Inflammatory macrophage (primary cell): ENCODE results near the gene PHF20.
"Not testable (repeated sequence)": the region's sequence is repeated elsewhere in the genome, so short reads cannot be mapped to it uniquely, and the experiment has no call there.

Source experiments
- DNase-seq, 2 donors: peaks; one replicate each; pipeline ENCODE4 v3.0.0-alpha.2; 2020 to 2022
- total RNA-seq, 18 experiments: gene quantifications; one replicate each; lab custom pipeline; 2026; ENCODE audit warnings: mixed read lengths in 6 of 18, inconsistent platforms in 2 of 18; lab: John Stamatoyannopoulos, UW

The PHF20 gene
- 23.7 to 63.7 (median 49.4) reads per million in 18 experiments for total RNA-seq

DNA sequence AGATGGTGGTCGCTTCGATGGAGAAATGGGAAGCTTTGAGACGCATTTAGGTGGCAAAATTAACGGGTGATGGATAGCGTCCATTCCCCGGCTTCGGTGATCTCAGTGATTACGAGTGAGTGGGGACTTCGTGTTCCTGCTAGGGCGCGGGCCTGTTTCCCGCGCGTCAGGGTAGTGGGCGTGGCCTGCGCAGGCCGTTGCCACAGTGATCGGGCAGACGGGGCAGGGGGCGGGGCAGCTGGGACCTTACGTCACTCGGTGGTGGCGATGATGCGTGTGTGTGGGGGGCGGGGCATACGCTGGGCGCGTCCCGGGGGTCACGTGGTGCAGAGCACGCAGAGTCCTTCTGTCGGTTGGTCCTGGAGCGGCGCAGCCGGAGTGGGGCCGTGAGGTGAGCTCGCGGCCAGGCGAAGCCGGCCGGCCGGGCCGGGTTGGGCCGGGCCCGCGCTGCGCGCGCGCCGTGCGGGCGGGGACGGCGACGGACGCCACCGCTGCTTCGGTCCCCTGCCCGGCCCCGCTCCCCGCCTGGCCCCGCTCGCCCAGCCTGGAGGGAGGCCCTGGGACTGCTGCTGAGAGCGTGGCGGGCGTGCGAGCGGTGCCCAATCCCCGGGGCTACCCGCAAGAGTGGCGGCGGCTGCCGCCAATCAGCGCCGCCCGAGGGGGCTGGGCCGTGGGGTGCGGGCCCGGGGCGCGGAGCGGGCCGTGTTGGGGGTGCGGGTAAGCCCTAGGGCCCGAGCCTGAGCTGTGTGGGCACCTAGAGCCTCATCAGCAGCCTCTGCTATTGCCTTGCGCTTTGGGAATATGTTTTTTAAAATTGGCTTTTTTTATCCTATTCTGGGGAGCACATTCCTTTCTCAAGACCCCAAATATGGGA is at the start of gene PHF20:
Gene PHF20, plus strand, starts transcription at position 327 of the 874 bp plus-strand sequence. CDS start 29,508 bp downstream, outside the sequence.
- peak; percentile 96 to 98 for DNase-seq

DNA sequence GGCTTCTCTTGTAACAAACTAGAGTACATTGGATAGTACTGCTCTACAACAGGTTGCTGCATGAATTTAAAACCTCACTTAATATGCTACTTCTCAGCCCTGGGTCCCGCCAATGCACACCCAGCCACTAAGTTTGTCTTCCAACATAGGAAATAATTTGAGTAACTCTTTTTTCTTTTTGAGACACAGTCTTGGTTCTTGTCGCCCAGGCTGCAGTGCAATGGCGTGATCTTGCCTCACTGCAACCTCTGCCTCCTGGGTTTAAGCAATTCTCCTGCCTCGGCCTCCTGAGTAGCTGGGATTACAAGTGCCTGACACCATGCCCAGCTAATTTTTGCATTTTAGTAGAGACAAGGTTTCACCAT is 48.6 kb upstream of the PHF20 start:
- not testable (repeated sequence) for DNase-seq

- not testable (repeated sequence) for DNase-seq
Observed at GRCh38 chr20:35723652-35724320, 48.0 kb upstream of the PHF20 start.

DNA sequence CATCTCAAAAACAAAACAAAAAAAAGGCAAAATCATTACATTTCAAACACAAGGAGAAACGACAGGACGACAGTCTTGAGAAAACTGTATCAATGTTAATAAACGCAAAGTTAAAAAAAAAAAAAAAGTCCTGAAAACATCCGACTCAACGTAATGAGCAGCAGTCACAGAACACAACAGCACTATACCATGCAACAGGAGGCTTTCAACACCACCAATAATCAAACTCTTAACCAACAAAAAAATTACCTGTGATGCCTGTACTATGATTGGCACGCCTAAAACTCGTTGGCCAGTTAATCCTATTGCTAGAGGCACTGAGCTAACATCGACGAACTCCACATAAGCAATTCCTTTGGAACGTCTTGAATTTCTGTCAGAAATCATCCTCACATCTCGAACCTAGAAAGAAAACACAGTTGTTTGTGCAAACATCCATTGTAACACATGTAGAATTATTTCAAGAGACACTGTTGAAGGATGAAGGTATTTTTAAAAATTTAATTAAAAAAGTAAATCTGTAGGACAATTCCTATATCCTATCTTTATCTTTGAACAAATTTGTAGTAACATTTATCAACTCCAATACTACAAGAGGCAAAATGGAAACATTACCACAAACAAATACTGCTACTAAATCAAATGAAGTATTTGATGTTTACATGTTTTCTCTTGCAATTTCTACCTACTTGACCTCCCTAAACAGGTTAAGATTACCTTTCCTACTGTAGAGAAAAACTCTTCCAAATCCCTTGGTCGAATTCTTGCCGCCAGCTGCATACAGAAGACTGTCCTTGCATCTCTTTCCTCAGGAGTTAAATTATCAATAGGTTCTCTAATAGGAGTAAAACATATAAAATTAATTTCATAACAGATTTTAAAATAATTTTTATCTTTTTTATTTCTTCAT is 47.2 kb upstream of the PHF20 start:
- DNase-seq: no peak

- peak; percentile 58 to 68 for DNase-seq
Observed at GRCh38 chr20:35726842-35727711, 44.7 kb upstream of the PHF20 start.

DNA sequence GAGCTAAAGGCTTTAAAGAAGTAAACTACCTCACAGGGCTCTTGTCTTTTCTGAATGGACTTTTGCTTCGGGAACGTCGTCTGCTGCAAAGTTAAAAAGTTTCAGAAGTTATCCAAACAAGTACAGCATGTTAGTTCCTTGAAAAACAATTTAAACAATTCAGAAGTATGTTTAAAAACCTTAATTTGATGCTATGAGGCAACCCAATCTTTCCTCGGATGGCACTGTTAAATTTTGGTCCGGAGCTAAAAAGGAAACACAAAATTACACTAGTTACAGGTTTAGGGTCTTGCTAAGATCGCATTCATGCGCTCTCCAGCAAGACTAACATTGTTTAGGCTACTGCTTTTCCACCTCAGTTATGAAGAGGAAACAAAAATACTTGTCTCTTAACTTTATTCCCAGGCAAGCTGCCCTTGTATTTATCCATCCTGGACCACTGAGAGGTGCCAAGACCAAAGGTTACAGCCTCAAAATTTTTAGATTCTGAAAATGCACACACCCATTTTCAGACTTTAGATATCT is 42.5 kb upstream of the PHF20 start:
- DNase-seq: no peak

DNA sequence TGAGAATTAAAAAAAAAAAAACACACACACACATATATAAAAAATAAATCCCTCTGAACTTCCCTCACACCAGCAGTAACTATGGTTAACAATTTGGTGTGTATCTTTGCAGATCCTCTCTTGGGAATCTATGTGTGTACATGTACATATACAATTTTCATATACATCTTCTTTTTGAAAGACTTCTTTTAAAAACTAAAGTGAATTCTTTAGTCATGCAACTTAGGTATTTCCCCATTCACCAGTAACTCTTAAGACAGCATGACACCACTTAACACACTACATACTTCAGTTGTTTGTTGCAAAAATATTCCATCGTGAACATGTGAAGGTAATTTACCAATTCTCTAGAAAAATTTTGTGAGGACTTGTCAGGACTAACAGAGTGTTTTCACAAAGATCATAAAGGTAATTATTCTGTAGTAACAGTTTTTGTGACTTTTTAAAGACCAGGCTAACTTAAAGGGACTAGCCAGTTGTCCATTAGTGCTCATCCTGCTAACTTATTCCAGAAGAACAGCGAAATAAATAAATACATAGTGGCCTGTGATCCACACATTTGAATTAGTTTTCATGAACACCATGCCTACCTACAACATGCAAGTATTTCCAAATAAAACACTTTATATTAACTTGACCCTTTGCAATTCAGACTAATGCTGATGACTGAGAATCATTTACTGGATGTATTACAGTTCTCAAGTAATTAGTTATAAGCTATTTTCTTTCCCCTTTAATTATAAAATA is 41.8 kb upstream of the PHF20 start:
- DNase-seq: no peak

DNA sequence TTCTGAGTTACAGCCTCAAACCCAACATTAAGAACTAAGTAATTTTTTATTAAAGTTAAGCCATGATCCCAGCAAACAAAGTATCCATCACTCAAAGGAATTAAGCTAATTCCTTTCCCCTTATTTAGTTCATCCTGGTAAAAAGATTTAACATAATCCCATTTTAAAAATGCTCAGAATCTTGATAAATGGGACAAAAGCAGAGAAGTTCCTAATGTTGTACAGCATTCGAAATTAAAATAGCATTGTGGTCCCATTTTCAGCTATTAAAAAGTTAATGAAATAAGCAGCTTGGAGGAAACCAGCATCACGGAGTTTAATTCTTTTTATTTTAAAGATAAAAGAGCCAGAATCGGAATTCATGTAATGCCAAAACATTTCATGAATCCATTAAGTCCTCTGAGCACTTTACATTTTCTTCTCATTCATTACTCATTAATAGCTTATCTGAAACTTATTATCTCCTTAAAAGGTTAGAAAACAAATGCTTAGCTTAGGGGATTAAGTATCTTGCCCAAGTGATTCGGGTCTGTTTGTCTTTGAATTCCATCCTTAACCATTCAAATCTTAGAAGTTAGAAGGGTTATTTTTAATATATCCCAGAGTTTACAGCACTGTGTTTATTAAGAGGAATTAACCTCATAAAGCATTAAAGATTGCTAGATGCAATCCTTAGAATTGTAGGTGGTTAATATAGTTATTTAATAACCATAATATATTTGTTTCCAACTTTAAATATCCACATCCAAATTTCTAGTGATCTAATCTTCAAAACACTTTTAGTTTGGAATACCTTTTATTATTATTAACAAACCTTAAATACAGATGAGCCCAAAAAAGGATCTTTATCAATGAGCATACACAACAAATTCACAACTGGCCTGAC is 41.0 kb upstream of the PHF20 start:
- DNase-seq: no peak

DNA sequence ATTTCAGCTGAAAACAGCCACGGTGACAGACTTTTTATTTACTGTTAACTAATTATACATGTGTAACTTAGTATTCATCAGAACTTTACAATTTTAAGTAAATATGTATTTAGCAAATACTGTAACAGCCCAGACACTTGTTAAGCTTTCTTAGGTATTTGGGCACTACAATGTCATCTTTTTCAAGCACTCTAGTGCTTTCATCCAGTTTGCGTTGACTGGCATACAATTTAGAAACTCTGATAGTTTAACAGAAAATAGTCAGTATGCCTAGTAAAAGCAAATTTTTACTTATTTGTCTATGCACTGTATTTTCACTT is 40.4 kb upstream of the PHF20 start:
- no peak for DNase-seq

DNA sequence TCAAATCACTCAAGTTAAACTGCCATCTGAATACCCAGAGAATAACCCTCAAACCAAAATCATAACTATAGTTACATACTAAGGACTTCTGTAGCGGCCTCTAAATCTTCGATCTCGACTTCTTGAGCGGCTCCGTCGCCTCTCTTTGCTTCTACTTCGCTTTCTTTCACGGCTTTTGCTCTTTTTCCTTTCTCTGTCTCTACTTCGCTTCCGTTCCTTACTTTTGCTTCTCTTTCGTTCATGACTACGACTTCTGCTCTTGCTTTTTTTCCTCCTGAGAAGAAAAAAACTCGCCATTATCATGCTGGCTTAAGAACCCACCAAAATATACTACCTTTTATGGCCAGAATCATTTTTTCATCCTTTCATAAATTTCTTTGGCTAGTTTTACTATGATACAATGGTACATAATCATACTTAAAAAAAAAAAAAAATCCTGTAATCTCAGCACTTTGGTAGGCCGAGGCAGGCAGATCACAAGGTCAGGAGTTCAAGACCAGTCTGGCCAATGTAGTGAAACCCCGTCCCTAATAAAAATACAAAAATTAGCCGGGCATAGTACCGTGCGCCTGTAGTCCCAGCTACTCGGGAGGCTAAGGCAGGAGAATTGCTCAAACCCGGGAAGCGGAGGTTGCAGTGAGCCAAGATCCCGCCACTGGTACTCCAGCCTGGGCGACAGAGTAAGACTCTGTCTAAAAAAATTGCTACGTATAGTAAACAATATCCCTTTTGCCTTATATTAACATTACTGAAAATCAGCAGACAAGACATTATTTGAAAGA is 39.8 kb upstream of the PHF20 start:
- no peak for DNase-seq

DNA sequence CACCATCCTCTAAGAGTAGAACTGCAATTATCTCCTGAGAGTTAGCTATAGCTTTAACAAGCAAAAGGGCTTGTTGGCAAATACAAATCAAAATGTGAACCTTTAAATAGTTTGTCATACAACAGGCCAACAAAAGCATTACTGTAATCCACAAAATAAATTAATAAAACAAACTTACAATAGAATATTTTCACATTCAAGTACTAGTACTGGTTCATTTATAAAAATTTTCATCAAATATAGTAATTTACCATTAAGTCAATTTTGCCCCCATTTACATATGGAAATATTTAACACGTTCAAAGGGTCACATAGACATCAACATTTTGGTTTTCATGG is 39.2 kb upstream of the PHF20 start:
- DNase-seq: no peak

GRCh38 chr20:35734374-35734773 is 37.4 kb upstream of the PHF20 start:
- DNase-seq: no peak

DNA sequence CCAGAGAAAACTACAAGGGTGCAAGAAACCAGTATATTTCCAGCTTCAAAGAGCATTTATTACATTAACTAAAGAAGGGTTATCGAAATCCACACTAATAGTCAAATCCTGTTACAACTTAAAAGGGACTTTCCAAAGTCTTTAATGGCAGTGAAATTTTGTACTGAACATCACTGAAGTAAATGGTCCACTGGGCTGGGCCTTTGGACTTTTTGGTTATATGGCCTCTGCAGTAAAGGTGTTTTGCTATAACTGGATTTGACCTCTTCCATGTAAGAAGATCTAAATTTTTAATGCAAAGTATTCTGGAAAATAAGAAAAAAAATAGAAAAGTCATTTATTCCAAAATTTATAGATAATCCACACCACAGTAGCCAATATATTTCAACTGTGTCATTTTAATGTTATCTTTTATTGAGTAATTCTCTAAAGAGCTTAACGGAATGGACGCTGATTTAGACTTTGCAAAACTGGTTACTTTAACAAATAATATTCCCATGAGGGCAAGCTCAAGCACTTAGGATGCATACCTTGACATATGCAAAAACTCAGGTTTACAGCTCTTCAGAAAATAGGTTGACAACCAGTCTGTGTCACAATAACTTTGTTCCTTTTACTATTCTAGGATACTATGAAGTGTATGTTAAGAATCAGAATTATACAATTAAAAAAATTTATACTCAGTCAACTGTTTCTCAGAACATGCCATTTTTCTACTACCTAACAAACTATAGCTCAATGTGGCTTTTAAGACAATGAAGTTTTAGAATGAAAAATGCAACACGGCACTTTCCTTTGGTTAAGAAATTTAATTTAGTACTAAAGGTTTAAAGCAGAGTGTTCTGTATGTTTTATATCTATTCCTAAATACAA is 36.8 kb upstream of the PHF20 start:
- DNase-seq: no peak

DNA sequence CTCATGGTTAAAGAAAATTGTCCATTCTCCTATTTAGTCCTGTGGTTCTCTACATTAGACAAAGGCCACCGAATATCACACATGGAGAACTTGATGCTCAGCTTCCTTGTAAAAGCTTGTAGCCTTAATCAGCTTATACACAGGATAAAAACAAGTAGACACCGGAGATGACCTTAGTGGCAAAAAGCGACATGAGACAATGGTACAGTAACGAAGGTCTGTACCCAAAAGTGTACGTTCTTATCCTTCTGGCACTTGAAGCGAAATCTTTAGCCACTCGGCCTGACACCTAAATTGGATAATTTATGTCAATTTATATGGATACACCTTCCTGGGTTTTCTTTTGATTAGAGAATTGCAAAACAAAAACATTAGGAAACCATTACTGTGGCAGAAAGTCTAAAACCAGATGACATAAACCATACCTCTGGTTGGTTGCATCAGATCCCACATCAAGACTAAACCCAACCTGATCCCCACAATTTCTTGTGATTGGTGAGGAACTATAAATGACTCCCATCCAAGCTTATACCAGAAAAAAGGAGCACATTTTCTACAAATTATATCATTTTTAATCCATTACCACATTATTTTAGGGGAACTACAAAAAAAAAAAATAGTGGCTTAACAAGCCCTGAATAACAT is 35.9 kb upstream of the PHF20 start:
- DNase-seq: no peak

DNA sequence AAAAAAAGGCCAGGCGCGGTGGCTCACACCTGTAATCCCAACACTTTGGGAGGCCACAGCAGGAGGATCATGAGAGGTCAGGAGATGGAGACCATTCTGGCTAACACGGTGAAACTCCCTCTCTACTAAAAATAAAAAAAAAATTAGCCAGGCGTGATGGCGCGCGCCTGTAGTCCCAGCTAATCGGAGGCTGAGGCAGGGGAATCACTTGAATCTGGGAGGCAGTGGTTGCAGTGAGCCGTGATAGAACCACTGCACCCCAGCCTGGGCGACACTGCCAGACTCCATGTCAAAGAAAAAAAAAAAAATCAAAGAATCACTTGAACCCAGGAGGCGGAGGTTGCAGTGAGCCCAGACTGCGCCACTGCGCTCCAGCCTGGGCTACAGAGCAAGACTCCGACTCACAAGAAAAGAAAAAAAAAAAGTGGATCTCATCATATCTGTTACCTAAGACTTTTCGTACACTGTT is 33.9 kb upstream of the PHF20 start:
- DNase-seq: no peak

- DNase-seq: no peak
Observed at GRCh38 chr20:35738410-35739179, 33.2 kb upstream of the PHF20 start.
